Activated naive CD8-positive, alpha-beta T cell treated with anti-CD3 and anti-CD28 coated beads for 36 hours (primary cell): Measurements from ENCODE around the gene ZNF423. TPM values are rescaled to one million over a fixed set of nuclear protein-coding genes. Genes with fewer than 3 reads are reported as not detected.

Source experiments
- DNase-seq: peaks from one replicate; pipeline ENCODE4 v3.0.0; 2021
- H3K27ac Mint-ChIP-seq: one replicate; pipeline ENCODE4 v1.8.0; 2022; ENCODE audit warnings: mild to moderate bottlenecking, moderate library complexity, mixed read lengths
- H3K27me3 Mint-ChIP-seq: one replicate; pipeline ENCODE4 v1.8.0; 2022; ENCODE audit warnings: mild to moderate bottlenecking, mixed read lengths
- H3K36me3 Mint-ChIP-seq: one replicate; pipeline ENCODE4 v1.8.0; 2021; ENCODE audit warnings: mild to moderate bottlenecking, mixed read lengths
- H3K4me1 Mint-ChIP-seq: one replicate; pipeline ENCODE4 v1.8.0; 2021; ENCODE audit warnings: mixed read lengths
- H3K4me3 Mint-ChIP-seq: one replicate; pipeline ENCODE4 v1.8.0; 2022; ENCODE audit warnings: mild to moderate bottlenecking, moderate library complexity, mixed read lengths
- H3K9me3 Mint-ChIP-seq: one replicate; pipeline ENCODE4 v1.8.0; 2022; ENCODE audit warnings: mixed read lengths
- total RNA-seq, 2 experiments: library from RNA; stranded (reverse); gene quantifications; one replicate each; pipeline ENCODE4 v1.2.3, GENCODE V29; 2021

ZNF423 gene
- total RNA-seq, 2 experiments from 2014 or later: not detected

GRCh38 chr16:49672753-49673152 is 183.2 kb downstream of the ZNF423 start:
- DNase-seq: no peak
- Mint-ChIP-seq H3K9me3 (no peaks in the 10 kb centered on the region), H3K4me1 (no peaks in the 10 kb centered on the region), H3K27ac (no peak overlapping the region), H3K4me3 (no peak overlapping the region), H3K36me3 (no peaks in the 10 kb centered on the region), H3K27me3 (no peaks in the 10 kb centered on the region)

- Mint-ChIP-seq H3K36me3 (no peaks in the 10 kb centered on the region), H3K4me1 (no peaks in the 10 kb centered on the region), H3K9me3 (no peaks in the 10 kb centered on the region), H3K4me3 (no peak overlapping the region), H3K27ac (no peak overlapping the region), H3K27me3 (no peaks in the 10 kb centered on the region)
- DNase-seq: no peak
Measured at GRCh38 chr16:49671333-49671732, 184.6 kb downstream of the ZNF423 start.

DNA sequence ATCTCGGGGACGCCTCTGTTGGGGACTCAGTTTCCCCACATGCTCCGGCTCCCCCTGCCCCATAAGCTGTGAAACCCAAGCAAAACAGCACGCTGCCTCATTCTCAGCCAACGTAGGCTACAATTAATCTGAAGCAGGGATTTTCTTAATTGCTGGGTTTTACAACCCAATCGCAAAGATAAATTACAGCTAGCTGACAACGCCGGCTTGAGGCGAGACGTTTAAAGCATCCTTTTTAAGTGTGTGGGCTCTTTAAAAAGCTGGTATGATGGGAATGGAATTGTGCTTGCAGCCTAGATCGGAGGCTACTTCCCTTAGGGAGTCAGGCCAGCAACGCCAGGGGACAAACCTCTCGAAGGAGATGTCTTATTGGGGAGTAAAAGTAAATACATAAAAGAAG is 185.3 kb downstream of the ZNF423 start:
- no peak overlapping the region for H3K27ac Mint-ChIP-seq
- H3K4me1 Mint-ChIP-seq: no peaks in the 10 kb centered on the region
- no peaks in the 10 kb centered on the region for H3K27me3 Mint-ChIP-seq
- H3K9me3 Mint-ChIP-seq: no peaks in the 10 kb centered on the region
- H3K36me3 Mint-ChIP-seq: no peaks in the 10 kb centered on the region
- DNase-seq: no peak
- no peak overlapping the region for H3K4me3 Mint-ChIP-seq

GRCh38 chr16:49665482-49666230 is 190.3 kb downstream of the ZNF423 start:
- Mint-ChIP-seq H3K4me3 (no peak overlapping the region), H3K9me3 (no peaks in the 10 kb centered on the region)

DNA sequence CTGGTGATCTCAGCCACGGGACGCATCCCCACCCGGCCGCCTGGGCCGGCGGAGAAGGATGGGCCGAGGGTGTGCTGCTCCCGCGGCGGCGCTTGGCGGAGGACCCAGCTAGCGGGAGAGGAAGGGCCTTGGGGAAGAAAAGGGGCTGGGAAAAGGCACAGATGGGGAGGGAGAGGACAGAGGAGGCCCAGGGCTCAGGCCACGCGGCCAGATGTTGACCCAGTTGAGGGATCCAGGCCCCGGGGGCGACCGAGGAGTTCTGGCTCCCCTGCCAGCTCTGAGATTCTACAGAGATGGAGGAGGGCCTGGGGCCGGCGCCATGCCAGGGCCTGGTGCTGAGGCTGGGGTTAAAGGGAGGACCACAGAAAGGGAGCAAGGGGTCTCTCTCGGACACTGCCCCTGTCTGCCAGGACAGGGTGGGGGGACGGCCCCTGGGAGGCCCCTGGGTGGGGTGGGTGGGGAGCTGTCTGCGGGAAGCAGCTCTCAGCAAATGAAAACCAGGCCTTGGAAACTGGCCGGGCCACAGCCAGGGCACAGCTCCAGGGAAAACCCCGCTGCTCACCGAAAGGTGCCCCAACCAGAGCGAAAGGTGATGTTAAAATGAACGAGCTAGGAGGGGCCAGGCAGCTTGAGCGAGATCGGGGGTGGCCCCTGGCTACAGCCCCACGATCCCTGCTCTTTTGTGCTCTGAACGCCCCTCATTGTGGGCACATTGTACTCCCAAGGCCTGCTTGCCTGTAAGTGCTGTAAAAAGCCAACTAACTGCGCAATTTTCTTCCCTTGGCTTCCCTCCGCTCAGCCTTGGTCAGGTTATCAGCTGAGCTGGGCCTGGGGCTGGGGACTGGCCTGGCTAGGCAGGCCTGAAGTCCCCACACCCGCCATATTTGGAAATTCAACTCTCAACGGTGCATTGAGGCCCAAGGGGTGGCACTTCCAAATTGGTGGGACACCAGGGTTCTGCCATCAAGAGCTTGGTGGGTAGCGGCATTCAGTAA is 191.4 kb downstream of the ZNF423 start:
- H3K4me3 Mint-ChIP-seq: no peak overlapping the region
- no peaks in the 10 kb centered on the region for H3K27me3 Mint-ChIP-seq

More at GRCh38 chr16:49665482-49666230, 190.3 kb downstream of the ZNF423 start:
- Mint-ChIP-seq H3K27ac (no peak overlapping the region), H3K4me1 (no peaks in the 10 kb centered on the region), H3K27me3 (no peaks in the 10 kb centered on the region), H3K36me3 (no peaks in the 10 kb centered on the region)
- DNase-seq: no peak

DNA sequence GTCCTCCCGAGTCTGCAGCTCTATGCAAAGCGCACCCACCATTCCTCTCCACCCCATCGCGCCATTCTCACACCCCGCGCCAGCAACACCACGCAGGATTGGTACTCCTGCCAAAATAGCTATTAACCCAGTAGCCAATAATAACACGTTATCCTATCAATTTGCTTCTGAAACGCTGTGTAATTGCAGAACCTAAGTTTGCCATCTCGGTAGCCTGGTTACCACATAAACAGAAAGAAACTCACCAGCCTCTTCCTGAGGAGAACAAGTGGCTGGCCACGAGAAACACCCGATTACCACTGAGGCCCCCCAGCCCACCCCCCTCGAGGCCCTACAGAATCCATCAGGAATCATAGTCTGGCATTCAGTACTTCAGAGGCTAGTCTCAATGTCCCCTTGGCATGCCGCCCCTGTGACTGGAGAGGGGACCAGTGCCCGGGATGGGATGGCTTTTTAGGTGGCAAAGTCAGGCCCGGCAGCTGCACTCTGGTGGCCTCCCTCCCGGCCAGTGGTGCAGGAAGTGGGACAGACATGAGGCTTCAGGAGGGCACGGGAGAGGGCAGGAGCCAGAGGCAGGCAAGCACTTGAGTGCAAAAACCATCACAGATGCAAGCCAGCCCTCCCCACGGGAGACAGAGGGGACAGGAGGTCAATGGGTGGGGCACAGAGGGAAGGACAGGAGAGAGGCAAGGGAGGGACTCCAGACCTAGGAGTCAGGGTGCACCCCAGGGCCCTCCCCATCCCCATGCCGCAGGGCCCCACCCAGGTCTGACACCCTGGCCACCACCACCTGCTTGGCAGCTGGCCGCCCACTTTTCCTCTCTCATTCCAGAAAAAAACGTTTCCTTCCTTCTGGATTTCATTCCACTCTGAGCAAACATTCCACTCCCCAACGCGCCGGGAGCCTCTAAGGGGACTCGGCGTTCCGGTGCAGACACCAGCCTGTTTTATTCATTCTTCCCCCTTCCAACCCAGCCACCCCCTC is 192.5 kb downstream of the ZNF423 start:
- H3K27me3 Mint-ChIP-seq: no peaks in the 10 kb centered on the region
- no peak for DNase-seq
- no peak overlapping the region for H3K27ac Mint-ChIP-seq
- H3K4me1 Mint-ChIP-seq: no peaks in the 10 kb centered on the region
- no peaks in the 10 kb centered on the region for H3K36me3 Mint-ChIP-seq
- H3K9me3 Mint-ChIP-seq: no peaks in the 10 kb centered on the region
- H3K4me3 Mint-ChIP-seq: no peak overlapping the region

More for the DNA sequence above, 191.4 kb downstream of the ZNF423 start:
- H3K27ac Mint-ChIP-seq: no peak overlapping the region
- DNase-seq: no peak
- H3K4me1 Mint-ChIP-seq: no peaks in the 10 kb centered on the region
- H3K9me3 Mint-ChIP-seq: no peaks in the 10 kb centered on the region
- H3K36me3 Mint-ChIP-seq: no peaks in the 10 kb centered on the region

- H3K4me3 Mint-ChIP-seq: no peak overlapping the region
Measured at GRCh38 chr16:49662569-49662968, 193.3 kb downstream of the ZNF423 start.

DNA sequence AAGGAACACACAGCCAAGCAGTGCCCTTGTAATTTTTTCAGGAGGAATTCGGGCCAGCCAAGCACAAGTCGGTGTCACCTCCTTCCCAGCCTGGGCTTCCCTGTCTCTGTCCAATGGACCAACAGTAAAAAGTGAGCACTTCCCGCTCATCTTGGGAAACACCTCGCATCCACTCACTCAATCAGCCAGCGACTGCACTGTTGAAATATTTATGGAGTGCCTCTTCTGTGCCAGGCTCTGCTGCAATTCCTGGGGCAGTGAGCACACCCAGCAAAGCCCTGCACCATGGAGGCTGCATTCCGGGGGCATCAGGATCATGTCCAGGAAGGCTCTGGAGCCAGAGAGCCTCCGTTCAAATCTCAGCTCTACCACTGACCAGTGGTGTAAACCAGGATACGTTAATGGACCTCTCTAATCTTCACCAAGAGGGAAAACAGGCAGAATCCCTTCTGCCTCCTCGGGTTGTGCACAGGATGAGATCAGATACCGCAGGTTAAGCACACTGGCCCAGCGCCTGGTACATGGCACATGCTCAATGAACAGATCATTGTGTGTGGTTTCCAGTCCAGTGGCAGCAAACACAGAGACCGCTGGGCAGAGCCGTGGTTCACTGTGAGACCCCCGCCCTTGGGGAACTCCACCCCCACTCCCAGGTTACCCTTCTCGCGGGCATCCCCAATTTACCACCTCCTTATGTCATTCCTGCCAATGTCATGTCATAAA is 194.3 kb downstream of the ZNF423 start:
- Mint-ChIP-seq H3K27me3 (no peaks in the 10 kb centered on the region), H3K36me3 (no peaks in the 10 kb centered on the region), H3K9me3 (no peaks in the 10 kb centered on the region), H3K4me3 (no peak overlapping the region), H3K4me1 (no peaks in the 10 kb centered on the region), H3K27ac (no peak overlapping the region)
- DNase-seq: no peak

More at GRCh38 chr16:49662569-49662968, 193.3 kb downstream of the ZNF423 start:
- H3K36me3 Mint-ChIP-seq: no peaks in the 10 kb centered on the region
- H3K9me3 Mint-ChIP-seq: no peaks in the 10 kb centered on the region
- H3K27me3 Mint-ChIP-seq: no peaks in the 10 kb centered on the region
- DNase-seq: no peak
- no peak overlapping the region for H3K27ac Mint-ChIP-seq
- H3K4me1 Mint-ChIP-seq: no peaks in the 10 kb centered on the region

DNA sequence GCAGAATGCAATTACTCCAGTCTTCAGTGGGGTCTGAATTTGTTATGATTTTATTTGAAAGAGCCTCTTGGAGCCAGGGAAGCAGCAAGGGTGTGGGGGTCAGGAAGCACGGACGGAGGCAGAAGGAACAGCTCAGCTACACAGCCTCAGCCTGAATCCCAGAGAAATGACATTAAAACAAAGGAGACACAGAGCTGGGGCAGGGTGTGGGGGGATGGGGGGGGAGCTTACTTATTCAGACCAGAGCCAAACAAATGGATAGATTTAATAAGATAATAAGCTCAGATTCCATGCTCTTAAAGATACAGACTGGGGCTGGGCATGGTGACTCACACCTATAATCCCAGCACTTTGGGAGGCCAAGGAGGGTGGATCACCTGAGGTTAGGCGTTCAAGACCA is 195.3 kb downstream of the ZNF423 start:
- Mint-ChIP-seq H3K9me3 (no peaks in the 10 kb centered on the region), H3K27me3 (no peaks in the 10 kb centered on the region), H3K27ac (no peak overlapping the region), H3K4me1 (no peaks in the 10 kb centered on the region), H3K36me3 (no peaks in the 10 kb centered on the region), H3K4me3 (no peak overlapping the region)
- no peak for DNase-seq

- no peaks in the 10 kb centered on the region for H3K36me3 Mint-ChIP-seq
- no peak overlapping the region for H3K27ac Mint-ChIP-seq
- H3K4me1 Mint-ChIP-seq: no peaks in the 10 kb centered on the region
Measured at GRCh38 chr16:49659356-49659755, 196.6 kb downstream of the ZNF423 start.

DNA sequence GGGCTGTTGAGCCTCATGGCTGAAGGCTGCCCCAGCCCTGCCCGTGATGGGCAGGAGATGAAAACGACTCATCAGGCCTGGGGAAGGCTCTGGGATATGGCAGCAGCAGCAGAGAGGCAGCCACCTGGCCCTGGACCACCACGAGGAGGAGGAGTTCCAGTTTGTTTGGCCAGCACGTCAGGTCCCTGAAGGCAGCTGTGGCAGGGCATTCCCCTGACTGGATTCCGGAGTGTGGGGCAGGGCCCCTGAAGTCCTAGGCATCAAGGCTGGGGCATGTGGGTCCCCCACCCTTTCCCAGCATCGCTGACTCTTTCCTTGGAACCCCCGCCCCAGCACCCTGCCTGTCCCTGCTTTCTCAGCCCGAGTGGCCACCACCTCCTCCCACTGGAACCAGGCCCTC is 197.4 kb downstream of the ZNF423 start:
- no peak overlapping the region for H3K27ac Mint-ChIP-seq
- H3K9me3 Mint-ChIP-seq: no peaks in the 10 kb centered on the region
- H3K4me1 Mint-ChIP-seq: no peaks in the 10 kb centered on the region
- H3K36me3 Mint-ChIP-seq: no peaks in the 10 kb centered on the region
- DNase-seq: no peak
- H3K27me3 Mint-ChIP-seq: no peaks in the 10 kb centered on the region
- H3K4me3 Mint-ChIP-seq: no peak overlapping the region

More at GRCh38 chr16:49659356-49659755, 196.6 kb downstream of the ZNF423 start:
- no peak for DNase-seq
- Mint-ChIP-seq H3K4me3 (no peak overlapping the region), H3K27me3 (no peaks in the 10 kb centered on the region), H3K9me3 (no peaks in the 10 kb centered on the region)

- Mint-ChIP-seq H3K27me3 (peaks cover 2% of the 10 kb centered on the region), H3K9me3 (no peaks in the 10 kb centered on the region), H3K36me3 (no peaks in the 10 kb centered on the region), H3K4me1 (no peaks in the 10 kb centered on the region), H3K27ac (no peak overlapping the region), H3K4me3 (no peak overlapping the region)
- no peak for DNase-seq
Measured at GRCh38 chr16:49657736-49658465, 198.0 kb downstream of the ZNF423 start.

GRCh38 chr16:49654425-49654824 is 201.5 kb downstream of the ZNF423 start:
- no peaks in the 10 kb centered on the region for H3K36me3 Mint-ChIP-seq
- H3K9me3 Mint-ChIP-seq: peaks cover 1% of the 10 kb centered on the region
- no peak overlapping the region for H3K27ac Mint-ChIP-seq
- H3K4me1 Mint-ChIP-seq: no peaks in the 10 kb centered on the region
- no peak for DNase-seq
- H3K4me3 Mint-ChIP-seq: no peak overlapping the region
- H3K27me3 Mint-ChIP-seq: peaks cover 8% of the 10 kb centered on the region
